ENCODE measurements around the gene BGLAP. TPM values are rescaled to one million over a fixed set of nuclear protein-coding genes. Genes with fewer than 3 reads are reported as not detected.

The BGLAP gene
- polyA plus RNA-seq, 4 donors = 0.48 to 3.9 TPM; not detected in 2

DNA sequence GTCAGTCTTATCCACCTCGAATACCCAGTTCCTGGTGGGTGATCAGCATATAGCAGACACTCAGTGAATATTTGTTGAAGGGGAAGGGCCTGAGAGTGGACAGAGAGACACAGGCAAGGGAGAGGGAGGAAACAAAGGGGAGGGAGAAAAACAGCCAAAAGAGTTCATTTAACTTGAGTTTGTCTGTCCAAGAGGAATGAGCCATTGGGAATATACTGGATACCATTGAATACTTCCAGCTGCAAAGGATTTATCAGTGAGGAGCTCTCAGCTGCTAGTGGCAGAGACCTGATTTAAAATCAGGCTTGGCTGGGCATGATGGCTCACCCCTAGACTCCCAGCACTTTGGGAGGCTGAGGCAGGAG, 11.5 kb upstream of the BGLAP start:
- Histone ChIP-seq H3K27ac (ENCODE audit: low read depth in 1 of 3, low read length in 2 of 3) (no peak overlapping the region), H3K4me1 (ENCODE audit: control insufficient read depth in 3 of 3, insufficient read depth in 2 of 3, low read depth in 1 of 3, low read length in 2 of 3) (peaks cover 0 to 7% (median 0%) of the 10 kb centered on the region in 3 donors), H3K4me3 (ENCODE audit: low read depth in 1 of 3, low read length in 3 of 3) (no peak overlapping the region), H3K27me3 (ENCODE audit: control insufficient read depth in 3 of 3, insufficient read depth in 3 of 3, low read length in 3 of 3) (no peaks in the 10 kb centered on the region), H3K36me3 (ENCODE audit: control insufficient read depth in 3 of 3, insufficient read depth in 2 of 3, low read depth in 1 of 3, low read length in 3 of 3) (peaks cover 0 to 79% (median 3%) of the 10 kb centered on the region in 3 donors), H3K9me3 (ENCODE audit: control insufficient read depth in 2 of 2, insufficient read depth in 1 of 2, low read depth in 1 of 2, low read length in 1 of 2) (no peaks in the 10 kb centered on the region)
- WGBS, 3 donors = 86 to 90% (median 87%) methylated on average over 1 of the region's 1 CpG
- DNase-seq (no peak), FAIRE-seq (no peak)

DNA sequence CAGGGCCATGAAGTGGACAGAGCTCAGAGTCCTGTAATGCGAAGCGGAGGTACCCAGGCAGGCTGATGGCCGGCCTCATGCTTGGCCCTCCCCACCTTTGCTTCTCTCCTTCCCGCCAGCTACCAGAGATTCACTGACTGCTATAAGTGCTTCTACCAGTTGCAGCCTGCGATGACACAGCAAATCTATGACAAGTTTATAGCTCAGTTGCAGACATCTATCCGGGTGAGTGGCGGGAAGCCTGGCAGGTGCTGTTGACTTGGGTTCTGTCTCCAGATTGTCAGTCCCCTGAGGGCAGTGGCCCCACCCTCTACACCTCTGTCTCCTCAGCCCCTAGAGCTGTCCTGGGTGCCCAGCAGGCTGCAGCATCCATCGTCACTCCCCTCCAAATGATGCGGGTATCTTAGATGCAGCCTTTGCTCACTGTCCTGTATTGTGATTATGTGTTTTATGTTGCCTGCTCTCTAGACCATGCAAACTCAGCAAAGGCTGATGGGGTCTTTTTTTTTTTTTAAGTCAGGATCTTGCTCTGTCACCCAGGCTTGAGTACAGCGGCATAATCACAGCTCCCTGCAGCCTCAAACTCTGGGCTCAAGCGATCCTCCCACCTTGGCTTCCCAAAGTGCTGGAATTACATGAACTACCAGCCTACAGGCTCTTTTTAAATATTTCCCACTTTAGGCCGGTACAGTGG, 9.6 kb upstream of the BGLAP start:
- Histone ChIP-seq H3K9me3 (ENCODE audit: control insufficient read depth in 2 of 2, insufficient read depth in 1 of 2, low read depth in 1 of 2, low read length in 1 of 2) (no peaks in the 10 kb centered on the region), H3K27me3 (ENCODE audit: control insufficient read depth in 3 of 3, insufficient read depth in 3 of 3, low read length in 3 of 3) (no peaks in the 10 kb centered on the region), H3K4me1 (ENCODE audit: control insufficient read depth in 3 of 3, insufficient read depth in 2 of 3, low read depth in 1 of 3, low read length in 2 of 3) (peaks cover 0 to 7% (median 0%) of the 10 kb centered on the region in 3 donors), H3K36me3 (ENCODE audit: control insufficient read depth in 3 of 3, insufficient read depth in 2 of 3, low read depth in 1 of 3, low read length in 3 of 3) (peaks cover 2 to 79% (median 12%) of the 10 kb centered on the region in 3 donors), H3K27ac (ENCODE audit: low read depth in 1 of 3, low read length in 2 of 3) (no peak overlapping the region), H3K4me3 (ENCODE audit: low read depth in 1 of 3, low read length in 3 of 3) (no peak overlapping the region)
- 88 to 90% (median 90%) methylated on average over 12 of the region's 12 CpGs for WGBS, 3 donors
- DNase-seq (no peak), FAIRE-seq (no peak)

- Histone ChIP-seq H3K27me3 (ENCODE audit: control insufficient read depth in 3 of 3, insufficient read depth in 3 of 3, low read length in 3 of 3) (no peaks in the 10 kb centered on the region), H3K27ac (ENCODE audit: low read depth in 1 of 3, low read length in 2 of 3) (no peak overlapping the region), H3K9me3 (ENCODE audit: control insufficient read depth in 2 of 2, insufficient read depth in 1 of 2, low read depth in 1 of 2, low read length in 1 of 2) (no peaks in the 10 kb centered on the region), H3K36me3 (ENCODE audit: control insufficient read depth in 3 of 3, insufficient read depth in 2 of 3, low read depth in 1 of 3, low read length in 3 of 3) (peaks cover 2 to 78% (median 16%) of the 10 kb centered on the region in 3 donors), H3K4me3 (ENCODE audit: low read depth in 1 of 3, low read length in 3 of 3) (no peak overlapping the region), H3K4me1 (ENCODE audit: control insufficient read depth in 3 of 3, insufficient read depth in 2 of 3, low read depth in 1 of 3, low read length in 2 of 3) (peaks cover 0 to 7% (median 0%) of the 10 kb centered on the region in 3 donors)
- peak; percentile 43 to 58 for DNase-seq
- WGBS, 3 donors = 56 to 72% (median 70%) methylated on average over 5 of the region's 5 CpGs
- FAIRE-seq = no peak
Observed at GRCh38 chr1:156233426-156234127, 8.4 kb upstream of the BGLAP start.

GRCh38 chr1:156236164-156236563, 5.8 kb upstream of the BGLAP start:
- FAIRE-seq (no peak), DNase-seq (no peak)
- H3K27ac ChIP-seq (ENCODE audit: low read depth in 1 of 3, low read length in 2 of 3) = no peak overlapping the region
- H3K9me3 ChIP-seq (ENCODE audit: control insufficient read depth in 2 of 2, insufficient read depth in 1 of 2, low read depth in 1 of 2, low read length in 1 of 2) = no peaks in the 10 kb centered on the region
- no peaks in the 10 kb centered on the region for H3K27me3 ChIP-seq (ENCODE audit: control insufficient read depth in 3 of 3, insufficient read depth in 3 of 3, low read length in 3 of 3)
- H3K4me1 ChIP-seq (ENCODE audit: control insufficient read depth in 3 of 3, insufficient read depth in 2 of 3, low read depth in 1 of 3, low read length in 2 of 3) = peaks cover 0 to 7% (median 0%) of the 10 kb centered on the region in 3 donors
- WGBS, 3 donors = 95 to 96% (median 96%) methylated on average over 11 to 12 of the region's 12 CpGs
- peaks cover 10 to 80% (median 16%) of the 10 kb centered on the region in 3 donors for H3K36me3 ChIP-seq (ENCODE audit: control insufficient read depth in 3 of 3, insufficient read depth in 2 of 3, low read depth in 1 of 3, low read length in 3 of 3)
- no peak overlapping the region for H3K4me3 ChIP-seq (ENCODE audit: low read depth in 1 of 3, low read length in 3 of 3)

GRCh38 chr1:156238248-156238647, 3.7 kb upstream of the BGLAP start:
- Histone ChIP-seq H3K4me1 (ENCODE audit: control insufficient read depth in 3 of 3, insufficient read depth in 2 of 3, low read depth in 1 of 3, low read length in 2 of 3) (peaks cover 0 to 4% (median 0%) of the 10 kb centered on the region in 3 donors), H3K9me3 (ENCODE audit: control insufficient read depth in 2 of 2, insufficient read depth in 1 of 2, low read depth in 1 of 2, low read length in 1 of 2) (no peaks in the 10 kb centered on the region), H3K36me3 (ENCODE audit: control insufficient read depth in 3 of 3, insufficient read depth in 2 of 3, low read depth in 1 of 3, low read length in 3 of 3) (peaks cover 10 to 86% (median 16%) of the 10 kb centered on the region in 3 donors), H3K27me3 (ENCODE audit: control insufficient read depth in 3 of 3, insufficient read depth in 3 of 3, low read length in 3 of 3) (no peaks in the 10 kb centered on the region), H3K27ac (ENCODE audit: low read depth in 1 of 3, low read length in 2 of 3) (no peak overlapping the region), H3K4me3 (ENCODE audit: low read depth in 1 of 3, low read length in 3 of 3) (no peak overlapping the region)
- DNase-seq (no peak), FAIRE-seq (no peak)
- 92 to 97% (median 95%) methylated on average over 5 of the region's 5 CpGs for WGBS, 3 donors

DNA sequence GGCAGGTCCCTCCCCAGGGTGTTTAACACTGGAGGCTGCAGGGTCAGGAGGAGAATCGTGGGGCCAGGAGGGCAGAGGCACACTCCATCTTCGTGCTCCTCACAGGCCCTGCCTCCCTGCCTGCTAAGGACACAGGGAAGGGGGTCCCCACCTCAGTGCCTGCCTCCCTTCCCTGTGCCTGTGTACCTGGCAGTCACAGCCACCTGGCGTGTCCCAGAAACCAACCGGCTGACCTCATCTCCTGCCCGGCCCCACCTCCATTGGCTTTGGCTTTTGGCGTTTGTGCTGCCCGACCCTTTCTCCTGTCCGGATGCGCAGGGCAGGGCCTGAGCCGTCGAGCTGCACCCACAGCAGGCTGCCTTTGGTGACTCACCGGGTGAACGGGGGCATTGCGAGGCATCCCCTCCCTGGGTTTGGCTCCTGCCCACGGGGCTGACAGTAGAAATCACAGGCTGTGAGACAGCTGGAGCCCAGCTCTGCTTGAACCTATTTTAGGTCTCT, 623 bp upstream of the BGLAP start:
- peaks cover 0 to 15% (median 6%) of the 10 kb centered on the region in 3 donors for H3K27me3 ChIP-seq (ENCODE audit: control insufficient read depth in 3 of 3, insufficient read depth in 3 of 3, low read length in 3 of 3)
- H3K4me3 ChIP-seq (ENCODE audit: low read depth in 1 of 3, low read length in 3 of 3) = no peak overlapping the region
- no peaks in the 10 kb centered on the region for H3K9me3 ChIP-seq (ENCODE audit: control insufficient read depth in 2 of 2, insufficient read depth in 1 of 2, low read depth in 1 of 2, low read length in 1 of 2)
- H3K27ac ChIP-seq (ENCODE audit: low read depth in 1 of 3, low read length in 2 of 3) = no peak overlapping the region
- H3K36me3 ChIP-seq (ENCODE audit: control insufficient read depth in 3 of 3, insufficient read depth in 2 of 3, low read depth in 1 of 3, low read length in 3 of 3) = peaks cover 10 to 70% (median 10%) of the 10 kb centered on the region in 3 donors
- FAIRE-seq = no peak
- WGBS, 3 donors = 59 to 70% (median 61%) methylated on average over 14 to 15 of the region's 15 CpGs
- DNase-seq = no peak
- H3K4me1 ChIP-seq (ENCODE audit: control insufficient read depth in 3 of 3, insufficient read depth in 2 of 3, low read depth in 1 of 3, low read length in 2 of 3) = peaks cover 0 to 7% (median 0%) of the 10 kb centered on the region in 3 donors

GRCh38 chr1:156242738-156243137, 754 bp downstream of the BGLAP start:
- 78 to 86% (median 86%) methylated on average over 10 of the region's 10 CpGs for WGBS, 3 donors
- Histone ChIP-seq H3K27ac (ENCODE audit: low read depth in 1 of 3, low read length in 2 of 3) (no peak overlapping the region), H3K9me3 (ENCODE audit: control insufficient read depth in 2 of 2, insufficient read depth in 1 of 2, low read depth in 1 of 2, low read length in 1 of 2) (no peaks in the 10 kb centered on the region), H3K4me3 (ENCODE audit: low read depth in 1 of 3, low read length in 3 of 3) (no peak overlapping the region), H3K4me1 (ENCODE audit: control insufficient read depth in 3 of 3, insufficient read depth in 2 of 3, low read depth in 1 of 3, low read length in 2 of 3) (peaks cover 0 to 7% (median 0%) of the 10 kb centered on the region in 3 donors), H3K27me3 (ENCODE audit: control insufficient read depth in 3 of 3, insufficient read depth in 3 of 3, low read length in 3 of 3) (peaks cover 0 to 18% (median 6%) of the 10 kb centered on the region in 3 donors), H3K36me3 (ENCODE audit: control insufficient read depth in 3 of 3, insufficient read depth in 2 of 3, low read depth in 1 of 3, low read length in 3 of 3) (peaks cover 4 to 63% (median 8%) of the 10 kb centered on the region in 3 donors)
- FAIRE-seq = no peak
- DNase-seq = no peak

DNA sequence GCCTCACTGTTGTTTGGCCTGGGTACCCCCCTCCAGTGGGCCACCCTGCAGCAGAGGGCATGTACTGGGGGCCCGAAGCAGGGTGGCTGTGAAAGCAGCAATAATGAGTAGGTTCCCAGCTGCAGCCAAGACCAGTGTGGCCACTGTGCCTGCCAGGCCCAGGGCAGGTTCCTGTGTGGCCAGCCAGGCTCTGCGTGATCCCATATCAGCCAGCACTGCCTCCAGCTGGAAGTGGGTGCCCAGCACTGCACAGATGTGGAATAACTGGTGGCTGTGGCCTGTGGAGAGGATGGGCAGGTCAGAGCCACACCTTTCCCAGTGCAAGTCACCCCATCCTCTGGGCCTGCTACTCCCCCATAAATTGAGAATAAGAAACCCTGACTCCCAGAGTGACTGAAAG, 2.1 kb downstream of the BGLAP start:
- no peak for DNase-seq
- no peak overlapping the region for H3K4me3 ChIP-seq (ENCODE audit: low read depth in 1 of 3, low read length in 3 of 3)
- H3K27ac ChIP-seq (ENCODE audit: low read depth in 1 of 3, low read length in 2 of 3) = no peak overlapping the region
- peaks cover 0 to 61% (median 11%) of the 10 kb centered on the region in 3 donors for H3K36me3 ChIP-seq (ENCODE audit: control insufficient read depth in 3 of 3, insufficient read depth in 2 of 3, low read depth in 1 of 3, low read length in 3 of 3)
- peaks cover 0 to 18% (median 6%) of the 10 kb centered on the region in 3 donors for H3K27me3 ChIP-seq (ENCODE audit: control insufficient read depth in 3 of 3, insufficient read depth in 3 of 3, low read length in 3 of 3)
- WGBS, 3 donors = 71 to 95% (median 72%) methylated on average over 2 of the region's 2 CpGs
- H3K9me3 ChIP-seq (ENCODE audit: control insufficient read depth in 2 of 2, insufficient read depth in 1 of 2, low read depth in 1 of 2, low read length in 1 of 2) = no peaks in the 10 kb centered on the region
- no peak for FAIRE-seq
- H3K4me1 ChIP-seq (ENCODE audit: control insufficient read depth in 3 of 3, insufficient read depth in 2 of 3, low read depth in 1 of 3, low read length in 2 of 3) = peaks cover 0 to 7% (median 0%) of the 10 kb centered on the region in 3 donors
